ENCODE measurements around the gene CBLB.
"Not testable (repeated sequence)": the region's sequence is repeated elsewhere in the genome, so short reads cannot be mapped to it uniquely, and the experiment has no call there.

Gene CBLB

GRCh38 chr3:105747060-105747541 is 121.7 kb downstream of the CBLB start:
- FAIRE-seq = no peak

GRCh38 chr3:105746231-105746996 is 122.4 kb downstream of the CBLB start:
- no peak for FAIRE-seq

- no peak for FAIRE-seq
Observed at GRCh38 chr3:105745046-105745445, 123.8 kb downstream of the CBLB start.

- FAIRE-seq = no peak
Observed at GRCh38 chr3:105744202-105744601, 124.6 kb downstream of the CBLB start.

- no peak for FAIRE-seq
Observed at GRCh38 chr3:105733356-105733755, 135.5 kb downstream of the CBLB start.

- no peak for FAIRE-seq
Observed at GRCh38 chr3:105731686-105732085, 137.1 kb downstream of the CBLB start.

GRCh38 chr3:105730801-105731354 is 137.9 kb downstream of the CBLB start:
- FAIRE-seq = no peak

- no peak for FAIRE-seq
Observed at GRCh38 chr3:105729667-105730066, 139.1 kb downstream of the CBLB start.

- no peak for FAIRE-seq
Observed at GRCh38 chr3:105728771-105729312, 140.0 kb downstream of the CBLB start.

GRCh38 chr3:105727036-105727435 is 141.8 kb downstream of the CBLB start:
- FAIRE-seq = not testable (repeated sequence)

- FAIRE-seq = no peak
Observed at GRCh38 chr3:105722943-105723556, 145.8 kb downstream of the CBLB start.

- FAIRE-seq = no peak
Observed at GRCh38 chr3:105719791-105720190, 149.0 kb downstream of the CBLB start.

GRCh38 chr3:105715372-105715771 is 153.4 kb downstream of the CBLB start:
- no peak for FAIRE-seq

GRCh38 chr3:105714453-105714852 is 154.4 kb downstream of the CBLB start:
- no peak for FAIRE-seq

GRCh38 chr3:105708980-105709379 is 159.8 kb downstream of the CBLB start:
- FAIRE-seq = no peak

GRCh38 chr3:105707009-105707408 is 161.8 kb downstream of the CBLB start:
- no peak for FAIRE-seq

- no peak for FAIRE-seq
Observed at GRCh38 chr3:105704726-105705410, 163.9 kb downstream of the CBLB start.

GRCh38 chr3:105700575-105700974 is 168.2 kb downstream of the CBLB start:
- no peak for FAIRE-seq

- no peak for FAIRE-seq
Observed at GRCh38 chr3:105691633-105692032, 177.2 kb downstream of the CBLB start.

GRCh38 chr3:105691053-105691452 is 177.8 kb downstream of the CBLB start:
- FAIRE-seq = no peak

GRCh38 chr3:105688821-105689220 is 180.0 kb downstream of the CBLB start:
- FAIRE-seq = peak; percentile 5

GRCh38 chr3:105686278-105686897 is 182.4 kb downstream of the CBLB start:
- peak; percentile 92 for FAIRE-seq

GRCh38 chr3:105679951-105680350 is 188.9 kb downstream of the CBLB start:
- FAIRE-seq = no peak
